Stimulated activated CD8-positive, alpha-beta memory T cell treated with anti-CD3 and anti-CD28 coated beads, Interleukin-4, amount 100 ng/mL, for 1 hour (primary cell): Measurements from ENCODE around the gene CAMTA1.

ENCODE experiments used
- DNase-seq, 2 donors: peaks; one replicate each; pipeline ENCODE4 v3.0.0-alpha.2; 2020; ENCODE audit warnings: low read depth in 2 of 2, low spot score in 1 of 2

Gene CAMTA1

DNA sequence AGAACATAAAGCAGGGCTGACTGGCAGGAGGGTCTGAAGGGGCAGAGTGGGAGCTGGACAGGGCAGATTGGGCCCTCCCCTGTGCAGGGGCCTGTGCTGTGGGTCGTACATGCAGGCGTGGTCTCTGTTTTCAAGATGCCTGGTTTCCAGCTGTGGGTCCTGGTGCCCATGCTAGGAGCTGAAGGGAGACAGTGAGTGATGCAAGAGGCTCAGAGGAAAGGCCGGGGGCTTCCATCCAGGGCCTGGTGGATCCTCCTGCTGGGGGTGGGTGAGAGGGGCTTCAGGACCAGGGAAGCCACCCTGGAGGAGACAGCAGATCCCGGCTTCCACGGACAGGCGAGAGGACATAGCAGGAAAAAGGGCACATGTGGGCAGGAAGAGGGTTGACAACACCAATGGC, 636.8 kb downstream of the CAMTA1 start:
- DNase-seq: no peak

DNA sequence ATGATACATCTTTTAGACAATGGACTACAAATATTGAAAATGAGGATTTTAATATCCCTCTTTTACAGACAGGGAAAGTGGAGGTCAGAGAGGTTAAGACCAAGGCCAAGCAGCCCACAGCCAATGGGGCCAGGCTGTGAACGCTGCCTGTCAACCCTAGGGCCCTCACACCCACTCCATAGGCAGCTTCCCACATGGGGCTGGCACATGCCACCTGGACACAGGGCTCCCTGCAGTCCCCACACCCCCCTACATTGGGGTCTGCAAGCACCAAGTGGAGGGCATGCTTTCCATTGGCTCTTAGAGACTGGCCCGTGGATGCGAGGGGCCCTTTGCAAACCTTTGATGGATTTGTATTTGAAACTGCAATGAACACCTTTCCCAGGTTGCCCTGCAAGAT, 637.3 kb downstream of the CAMTA1 start:
- no peak for DNase-seq

DNA sequence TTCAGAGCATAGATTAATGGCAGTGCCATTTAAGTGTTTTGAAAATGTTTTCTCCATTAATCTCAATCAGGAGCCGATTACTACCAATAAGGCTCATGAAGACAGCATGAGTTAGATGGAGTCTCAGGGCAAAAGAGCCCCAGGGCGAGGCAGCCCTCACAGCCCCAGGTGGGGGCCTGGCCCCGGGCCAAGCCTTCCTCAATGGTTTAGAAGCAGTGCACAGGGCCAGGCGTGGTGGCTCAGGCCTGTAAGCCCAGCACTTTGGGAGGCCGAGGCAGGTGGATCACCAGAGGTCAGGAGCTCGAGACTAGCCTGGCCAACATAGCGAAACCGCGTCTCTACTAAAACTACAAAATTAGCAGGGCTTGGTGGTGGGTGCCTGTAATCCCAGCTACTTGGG, 637.7 kb downstream of the CAMTA1 start:
- no peak for DNase-seq

DNA sequence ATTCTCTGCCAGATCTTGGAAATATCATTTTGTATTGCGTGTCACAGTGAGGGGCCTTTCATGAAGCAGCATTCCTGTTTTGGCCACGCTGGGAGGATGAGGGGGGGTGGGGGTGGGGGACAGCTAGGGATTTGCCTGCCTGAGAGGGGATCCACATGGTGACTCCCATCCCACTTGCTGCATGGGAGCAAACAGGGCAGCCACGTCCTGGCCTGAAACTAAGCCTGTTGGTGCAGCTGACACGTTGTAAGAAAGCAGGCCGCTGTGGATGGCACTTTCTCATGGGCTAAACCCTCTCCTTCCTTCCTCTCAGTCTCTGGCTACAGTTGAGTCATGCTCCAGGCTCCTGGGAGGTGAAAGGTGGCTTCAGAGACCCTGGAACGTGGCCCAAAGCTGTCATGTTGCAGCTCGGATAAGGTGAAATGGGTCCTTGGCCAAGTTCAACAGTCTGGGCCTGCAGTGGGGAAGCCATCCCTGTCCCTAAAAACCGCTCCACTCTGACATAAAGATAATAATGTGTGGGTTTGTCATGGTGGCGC, 639.2 kb downstream of the CAMTA1 start:
- no peak for DNase-seq

DNA sequence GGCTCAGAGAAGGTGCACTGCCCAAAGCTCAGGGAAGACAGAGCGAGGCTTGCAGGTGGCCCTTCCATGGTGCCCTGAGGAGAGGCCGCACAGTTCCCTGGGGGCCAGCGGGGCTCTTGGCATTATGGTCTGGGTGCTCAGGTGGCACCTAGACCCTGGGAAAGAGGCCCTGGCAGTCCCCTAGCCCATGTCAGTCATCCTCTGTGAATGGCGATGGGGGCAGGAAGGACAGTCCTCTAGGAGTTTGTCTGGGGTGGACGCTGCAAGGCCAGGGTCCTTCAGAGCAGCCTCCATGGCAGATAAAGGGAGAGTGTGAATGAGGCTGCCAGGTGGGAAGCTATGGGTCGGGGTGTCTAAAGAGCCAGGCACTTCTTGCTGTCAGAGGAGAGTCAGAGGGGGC, 640.0 kb downstream of the CAMTA1 start:
- no peak for DNase-seq

DNA sequence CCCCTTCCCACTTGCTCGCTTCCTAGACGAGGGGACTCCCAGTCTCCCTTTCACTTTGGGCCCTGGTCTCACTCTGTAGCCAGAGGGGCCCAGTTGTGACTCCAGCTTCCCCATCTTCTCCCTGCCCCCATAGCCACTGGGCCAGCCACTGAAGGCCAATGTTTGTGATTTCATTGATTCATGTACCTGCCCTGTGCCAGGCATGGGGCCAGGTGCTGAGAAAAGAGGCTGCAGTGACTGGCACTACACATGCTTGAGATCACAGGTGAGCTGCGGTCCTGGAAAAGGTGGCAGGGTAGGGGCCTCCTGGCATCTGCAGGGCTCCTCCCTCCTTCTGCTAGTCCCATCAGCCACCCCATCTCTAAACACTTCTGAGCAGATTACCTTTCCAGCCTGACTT, 640.5 kb downstream of the CAMTA1 start:
- no peak for DNase-seq

DNA sequence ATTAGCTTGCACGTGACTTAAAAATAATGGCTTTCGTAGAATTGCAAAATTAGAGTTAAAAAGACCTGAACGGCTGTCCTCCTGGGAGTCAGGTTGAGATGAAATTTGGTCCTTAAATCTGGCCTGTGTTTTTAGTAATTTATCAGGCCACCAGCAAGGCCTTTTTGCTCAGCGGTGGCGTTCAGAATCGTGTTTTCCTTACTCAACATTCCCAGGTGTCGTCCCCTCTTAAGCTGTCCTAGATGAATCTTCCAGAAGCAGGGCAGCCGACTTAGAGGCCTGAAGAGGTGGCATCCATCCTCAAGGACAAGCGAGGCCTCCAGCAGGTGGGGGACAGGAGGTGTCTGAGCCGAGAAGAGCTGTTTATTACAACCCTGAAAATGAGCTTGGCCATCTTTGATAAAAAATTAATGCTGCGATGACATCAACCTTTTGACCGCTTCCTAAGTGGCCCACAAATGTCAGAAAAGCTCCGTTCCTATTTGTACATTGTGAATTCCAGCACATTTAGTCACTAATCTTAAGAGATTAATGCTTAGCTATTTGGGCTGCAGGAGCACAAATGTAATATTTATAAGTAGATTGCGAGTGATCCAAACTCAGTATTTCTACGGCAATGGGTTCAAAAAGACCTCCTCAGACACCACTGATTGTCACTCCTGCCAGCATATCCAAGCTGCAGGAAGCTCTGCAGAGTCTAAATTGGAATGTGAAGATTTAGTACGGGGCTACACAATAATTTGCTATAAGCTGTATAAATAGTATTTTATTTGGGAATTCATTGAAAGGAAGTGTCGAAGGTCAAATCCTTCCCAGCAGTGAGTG, 641.7 kb downstream of the CAMTA1 start:
- DNase-seq: no peak

DNA sequence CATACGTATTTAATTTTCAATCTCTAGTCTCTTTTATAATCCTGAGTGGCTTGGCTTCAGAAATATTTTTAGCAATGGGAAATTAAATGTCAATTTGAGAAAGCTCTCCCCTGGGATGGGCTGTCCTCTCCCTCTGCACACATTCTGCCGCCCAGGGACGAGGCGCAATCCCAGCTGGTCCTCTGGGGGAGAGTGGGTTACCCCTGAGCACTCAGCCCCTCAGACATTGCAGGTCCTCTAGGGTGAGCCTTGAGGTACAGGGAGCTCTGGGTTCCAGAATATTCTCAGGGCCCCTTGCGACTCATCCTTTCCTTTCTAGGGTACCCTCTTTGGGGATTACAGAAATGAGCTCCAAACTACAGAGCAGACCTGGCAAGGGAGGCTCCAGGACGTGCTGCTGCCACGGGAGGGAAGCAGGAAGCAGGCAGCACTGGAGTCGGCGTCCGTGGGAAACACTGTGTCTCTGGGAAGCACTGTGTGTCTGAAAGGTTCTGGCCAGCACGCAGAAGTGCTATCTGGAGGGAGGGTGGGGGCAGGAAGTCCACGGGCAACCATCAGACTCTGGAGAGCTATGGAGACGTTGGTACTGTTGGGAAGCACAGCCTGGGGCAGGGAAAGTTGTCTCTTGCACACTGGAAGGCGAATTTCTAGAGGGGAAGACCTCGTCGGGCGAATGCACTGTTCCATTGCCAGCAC, 642.5 kb downstream of the CAMTA1 start:
- no peak for DNase-seq

DNA sequence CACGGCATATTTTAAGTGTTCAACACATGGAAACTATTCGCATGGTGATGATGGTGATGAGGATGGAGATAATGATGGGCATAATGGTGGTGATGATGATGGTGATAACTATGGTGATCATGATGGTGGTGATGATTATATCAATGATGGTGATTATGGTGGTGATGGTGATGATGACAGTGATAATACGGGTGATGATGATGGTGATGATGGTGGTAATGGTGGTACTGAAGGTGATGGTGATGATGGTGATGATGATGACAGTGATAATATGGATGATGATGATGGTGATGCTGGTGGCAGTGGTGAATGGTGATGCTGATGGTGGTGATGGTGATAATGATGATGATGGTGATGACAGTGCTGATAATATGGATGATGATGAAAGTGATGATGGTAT, 644.0 kb downstream of the CAMTA1 start:
- DNase-seq: no peak

DNA sequence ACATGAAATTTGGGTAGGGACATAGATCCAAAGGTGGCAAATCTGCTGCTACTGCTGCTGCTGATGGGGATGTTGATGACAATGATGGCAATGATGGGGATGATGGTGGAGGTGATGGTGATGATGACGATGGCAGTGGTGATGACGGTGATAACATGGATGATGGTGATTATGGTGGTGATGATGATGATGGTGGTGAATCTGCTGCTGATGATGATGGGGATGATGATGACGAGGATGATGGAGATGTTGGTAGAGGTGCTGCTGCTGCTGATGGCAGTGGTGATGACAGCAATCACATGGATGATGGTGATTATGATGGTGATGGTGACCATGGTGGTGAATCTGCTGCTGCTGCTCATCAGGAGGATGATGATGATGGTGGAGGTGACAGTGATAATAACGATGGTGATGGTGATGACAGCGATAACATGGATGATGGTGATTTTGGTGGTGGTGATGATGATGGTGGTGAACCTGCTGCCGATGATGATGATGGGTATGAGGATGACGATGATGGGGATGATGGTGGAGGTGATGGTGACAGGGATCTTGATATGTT, 644.9 kb downstream of the CAMTA1 start:
- no peak for DNase-seq

DNA sequence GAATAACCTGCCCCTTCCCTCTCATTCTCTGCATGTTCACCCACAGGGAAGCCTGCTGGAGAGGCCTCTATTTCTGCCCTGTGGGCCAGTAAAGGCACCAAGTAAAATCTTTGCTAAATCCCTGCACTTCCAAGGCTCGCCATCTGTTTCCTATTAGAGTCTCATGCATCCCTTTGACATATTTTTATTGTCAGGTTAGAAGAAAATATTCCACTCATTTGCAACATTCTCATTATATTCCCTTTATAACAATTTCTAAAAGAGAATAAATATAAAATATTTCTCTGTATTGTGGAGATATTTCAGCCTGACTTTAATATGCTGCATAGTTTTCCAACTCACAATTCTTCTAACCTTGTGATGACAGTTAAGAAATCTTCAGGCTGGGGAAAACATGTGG, 645.4 kb downstream of the CAMTA1 start:
- DNase-seq: no peak

DNA sequence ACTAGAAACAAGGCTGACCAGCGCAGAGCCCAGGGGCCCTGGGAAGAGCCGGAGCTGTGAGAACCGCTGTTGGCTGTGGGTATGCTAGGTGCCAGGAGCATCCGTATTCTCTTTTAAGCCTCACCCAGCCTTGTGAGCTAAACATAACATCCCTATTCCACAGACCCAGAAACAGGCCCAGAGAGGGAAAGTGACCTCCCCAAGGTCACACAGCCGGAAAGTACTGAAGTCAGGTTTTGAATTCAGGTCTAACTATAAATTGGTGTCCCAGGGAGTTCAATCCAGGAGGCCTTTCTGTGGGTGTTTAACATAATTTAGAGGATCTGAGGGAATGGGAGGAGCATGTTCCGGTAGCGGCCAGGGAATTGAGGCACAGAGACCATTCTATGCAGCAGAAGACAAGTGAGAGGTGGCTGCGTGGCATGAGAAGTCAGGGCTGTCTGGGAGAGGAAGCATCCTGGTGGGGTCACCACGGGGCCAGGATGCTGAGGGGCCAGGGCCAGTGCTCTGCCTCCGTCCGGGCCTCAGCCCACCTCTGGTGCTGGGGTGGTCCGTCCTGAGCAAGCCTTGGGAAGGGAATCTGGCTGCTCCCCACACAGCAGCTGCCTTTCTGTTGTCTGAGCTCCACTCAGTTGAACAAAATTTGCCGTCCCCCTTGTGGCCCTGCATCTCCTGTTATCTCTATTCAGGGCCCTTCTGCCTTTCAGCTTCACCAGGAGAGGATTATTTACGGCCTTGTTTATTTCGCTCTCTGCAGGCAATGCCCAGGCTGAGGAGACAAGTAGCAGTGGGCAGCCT, 647.0 kb downstream of the CAMTA1 start:
- no peak for DNase-seq

DNA sequence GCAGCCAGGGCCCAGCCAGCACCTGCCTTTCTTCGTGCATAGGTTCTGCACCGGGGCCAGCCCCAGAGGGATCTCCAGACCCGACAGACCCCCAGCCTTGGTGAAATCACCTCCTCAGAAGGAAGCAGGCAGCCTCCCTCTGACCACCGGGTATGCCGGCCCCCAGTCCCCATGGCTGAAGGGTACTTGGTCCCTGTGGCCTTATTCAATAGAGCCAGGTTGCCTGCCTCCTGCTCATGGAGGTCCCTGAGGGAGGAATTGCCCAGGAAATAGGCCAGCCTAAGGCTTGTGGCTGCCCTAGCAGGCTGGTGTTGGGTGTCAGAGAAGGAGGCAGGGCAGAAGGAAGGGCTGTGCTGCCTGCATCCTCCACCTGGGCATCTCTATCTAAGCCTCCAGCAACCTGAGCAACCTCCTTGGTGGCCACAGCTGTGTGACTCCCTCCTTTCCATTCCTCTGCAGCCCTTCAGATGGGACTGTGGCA, 647.7 kb downstream of the CAMTA1 start:
- DNase-seq: no peak

DNA sequence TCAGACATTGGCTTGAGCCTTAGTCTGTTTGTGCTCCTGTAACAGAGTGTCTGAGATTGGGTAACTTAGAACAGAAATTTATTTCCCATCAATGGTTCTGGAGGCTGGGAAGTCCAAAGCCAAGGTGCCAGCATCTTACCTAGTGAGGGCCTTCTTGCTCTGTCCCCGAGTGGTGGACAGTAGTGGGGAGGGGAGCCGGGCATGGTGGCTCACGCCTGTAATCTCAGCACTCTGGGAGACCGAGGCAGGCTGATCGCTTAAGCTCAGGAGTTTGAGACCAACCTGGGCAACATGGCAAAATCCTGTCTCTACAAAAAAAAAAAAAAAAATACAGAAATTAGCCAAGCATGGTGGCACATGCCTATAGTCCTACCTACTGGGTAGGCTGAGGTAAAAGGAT, 649.3 kb downstream of the CAMTA1 start:
- DNase-seq: no peak

DNA sequence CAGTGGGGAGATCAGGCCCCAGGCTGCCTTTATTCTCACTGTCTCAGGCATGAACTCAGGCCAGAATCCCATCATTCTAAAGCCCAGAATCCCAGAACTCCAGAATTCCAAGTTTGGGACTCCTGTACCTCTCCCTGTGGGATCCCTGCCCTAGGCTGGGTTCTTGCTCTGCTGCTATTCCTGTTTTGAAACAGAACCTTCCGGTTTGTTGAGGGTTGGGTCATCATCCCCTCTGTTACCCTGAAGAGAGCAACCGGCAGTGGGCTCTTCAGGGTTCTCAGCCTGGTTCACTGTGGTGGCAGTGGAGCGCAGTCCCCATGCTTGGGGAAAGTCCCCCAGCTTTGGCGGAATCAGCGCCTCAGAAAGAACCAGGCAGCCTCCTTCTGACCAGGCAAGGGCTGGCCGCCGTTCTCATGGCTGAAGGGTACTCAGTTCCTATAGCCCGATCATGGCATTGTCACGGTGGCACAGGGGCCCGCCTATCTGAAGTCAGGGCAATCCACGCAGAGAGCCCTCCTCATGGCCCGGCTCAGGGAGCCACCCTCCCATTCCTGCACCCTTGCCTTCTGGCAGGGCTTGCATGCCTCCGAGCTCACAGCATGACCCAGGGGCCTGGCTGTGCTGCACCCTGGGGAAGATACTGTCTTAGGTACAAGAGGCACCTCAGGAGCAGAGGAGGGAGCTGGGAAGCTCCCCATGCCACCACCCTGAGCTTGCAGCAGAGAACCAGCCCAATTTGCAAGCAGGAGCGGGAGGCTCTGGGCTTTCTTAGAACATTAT, 650.2 kb downstream of the CAMTA1 start:
- no peak for DNase-seq

DNA sequence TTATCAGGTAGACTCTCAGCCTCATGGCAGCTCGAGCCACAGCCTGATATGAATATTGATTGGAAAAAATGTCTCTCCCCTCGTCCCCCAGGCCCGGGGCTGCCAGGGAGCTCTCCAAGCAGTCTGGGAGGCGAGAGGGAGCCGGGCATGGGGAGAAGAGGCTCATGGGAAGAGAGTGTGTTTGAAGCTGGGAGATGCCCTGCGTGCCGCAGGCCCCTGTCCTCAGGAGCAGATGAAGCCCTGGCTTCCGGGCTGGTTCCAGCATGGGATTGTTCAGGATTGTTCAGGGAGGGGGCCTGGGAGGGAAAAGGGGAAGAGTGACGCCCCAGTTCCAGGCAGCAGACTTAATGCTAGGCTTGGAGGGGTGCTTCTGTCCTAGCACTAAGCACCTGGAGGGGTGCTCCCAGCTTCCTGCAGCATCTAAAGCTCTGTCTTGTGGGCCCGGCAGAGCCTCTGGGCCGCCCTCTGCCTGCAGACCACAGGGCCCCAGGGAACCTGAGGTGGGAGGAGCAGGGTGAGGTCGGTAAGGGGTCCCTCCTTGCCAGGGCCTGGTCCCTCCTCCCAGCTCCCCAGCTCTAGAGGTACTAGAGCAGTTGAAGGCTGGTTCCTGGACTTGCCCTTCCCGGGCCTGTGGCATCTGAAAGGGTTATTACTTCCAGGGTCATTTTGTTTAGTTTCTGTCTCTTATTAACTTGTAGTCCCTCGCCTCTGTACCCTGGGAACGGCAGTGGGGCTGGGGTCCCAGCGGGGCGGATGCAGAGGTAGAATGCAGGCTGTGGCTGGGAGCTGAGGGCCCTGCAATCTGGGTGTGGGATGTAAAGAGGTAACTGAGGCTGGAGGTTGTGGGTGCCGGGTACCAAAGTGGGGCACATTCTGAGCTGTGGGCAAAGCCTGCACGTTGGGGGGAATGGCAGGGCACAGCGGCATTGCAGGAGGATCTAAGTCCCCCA, 651.1 kb downstream of the CAMTA1 start:
- DNase-seq: no peak

DNA sequence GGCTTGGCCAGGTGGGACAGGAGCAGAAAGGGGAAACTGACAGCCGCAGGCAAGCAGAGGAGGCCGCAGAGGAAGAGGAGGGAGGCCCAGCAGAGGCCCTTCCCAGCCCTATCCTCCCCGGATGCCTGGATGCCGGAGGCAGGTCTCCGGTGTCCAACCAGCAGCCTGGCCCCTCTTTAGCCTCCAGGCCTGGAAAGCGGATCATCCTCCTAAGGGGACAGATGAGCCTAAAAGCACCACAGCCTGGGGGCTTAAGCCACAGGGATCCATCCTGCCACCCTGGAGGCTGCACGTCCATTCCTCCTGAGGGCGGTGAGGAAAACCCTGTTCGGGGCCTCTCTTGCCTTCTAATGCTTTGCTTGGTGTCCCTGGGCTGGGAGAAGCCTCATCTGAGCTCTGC, 651.8 kb downstream of the CAMTA1 start:
- DNase-seq: no peak

DNA sequence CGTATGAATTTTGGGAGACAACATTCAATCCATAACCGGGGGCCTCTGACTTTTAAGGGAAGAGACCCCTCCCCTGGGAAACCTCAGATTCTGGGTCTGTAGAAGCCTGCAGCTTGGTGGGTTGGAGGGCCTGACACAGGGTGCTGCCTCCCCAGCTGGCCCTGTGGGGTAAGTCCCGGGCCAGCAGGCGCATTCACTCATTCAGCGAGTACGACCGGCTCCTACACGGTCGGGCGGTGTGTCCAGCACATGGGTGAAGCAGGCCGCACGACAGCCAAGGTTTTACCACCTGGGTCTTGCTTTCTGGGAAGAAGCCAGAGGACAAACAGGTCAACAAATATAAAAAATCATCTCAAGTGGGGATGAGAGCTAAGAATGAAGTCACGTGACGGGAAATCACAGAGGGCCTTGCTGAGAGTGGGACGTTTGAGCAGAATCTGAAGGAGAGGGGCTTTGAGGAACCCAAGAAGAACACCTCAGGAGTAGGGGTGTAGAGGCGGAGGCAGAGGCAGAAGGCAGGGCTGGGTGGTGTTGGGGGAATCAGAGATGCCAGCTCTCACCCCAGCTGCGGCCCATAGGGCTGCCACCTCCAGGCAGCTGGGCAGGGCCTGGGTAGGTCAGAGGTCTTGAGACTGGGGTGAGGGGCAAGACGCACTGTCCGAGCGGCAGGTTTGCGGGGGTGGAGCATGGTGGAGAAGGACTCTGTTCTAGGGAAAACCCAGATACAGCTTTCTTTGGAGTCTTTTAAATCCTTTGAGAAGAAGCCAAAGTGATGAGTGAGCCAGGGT, 652.5 kb downstream of the CAMTA1 start:
- DNase-seq: no peak

DNA sequence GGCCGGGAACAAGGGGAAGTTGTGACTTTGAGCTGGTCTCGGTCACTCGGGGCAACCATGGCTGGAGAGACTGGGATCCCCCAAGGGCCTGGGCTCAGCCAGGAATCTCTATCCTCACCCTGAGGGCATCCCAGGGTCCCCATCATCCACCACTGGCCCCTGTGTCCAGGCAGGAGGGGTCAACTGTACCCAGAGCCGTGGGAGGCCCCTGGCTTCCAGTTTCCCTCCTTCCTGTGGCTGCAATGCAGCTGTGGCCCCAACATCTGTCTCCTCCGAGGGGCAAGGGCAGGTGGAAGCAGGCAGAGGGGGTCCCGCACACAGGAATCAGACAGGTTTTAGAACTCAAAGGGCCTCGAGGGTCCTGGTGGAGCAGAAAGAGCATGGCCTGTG, 653.1 kb downstream of the CAMTA1 start:
- no peak for DNase-seq
